ENCODE results near the gene CD82. TPM values are rescaled to one million over a fixed set of nuclear protein-coding genes. Genes with fewer than 3 reads are reported as not detected.

Gene CD82
- polyA plus RNA-seq, 3 donors = 40.8 to 89.0 (median 43.0) TPM

DNA sequence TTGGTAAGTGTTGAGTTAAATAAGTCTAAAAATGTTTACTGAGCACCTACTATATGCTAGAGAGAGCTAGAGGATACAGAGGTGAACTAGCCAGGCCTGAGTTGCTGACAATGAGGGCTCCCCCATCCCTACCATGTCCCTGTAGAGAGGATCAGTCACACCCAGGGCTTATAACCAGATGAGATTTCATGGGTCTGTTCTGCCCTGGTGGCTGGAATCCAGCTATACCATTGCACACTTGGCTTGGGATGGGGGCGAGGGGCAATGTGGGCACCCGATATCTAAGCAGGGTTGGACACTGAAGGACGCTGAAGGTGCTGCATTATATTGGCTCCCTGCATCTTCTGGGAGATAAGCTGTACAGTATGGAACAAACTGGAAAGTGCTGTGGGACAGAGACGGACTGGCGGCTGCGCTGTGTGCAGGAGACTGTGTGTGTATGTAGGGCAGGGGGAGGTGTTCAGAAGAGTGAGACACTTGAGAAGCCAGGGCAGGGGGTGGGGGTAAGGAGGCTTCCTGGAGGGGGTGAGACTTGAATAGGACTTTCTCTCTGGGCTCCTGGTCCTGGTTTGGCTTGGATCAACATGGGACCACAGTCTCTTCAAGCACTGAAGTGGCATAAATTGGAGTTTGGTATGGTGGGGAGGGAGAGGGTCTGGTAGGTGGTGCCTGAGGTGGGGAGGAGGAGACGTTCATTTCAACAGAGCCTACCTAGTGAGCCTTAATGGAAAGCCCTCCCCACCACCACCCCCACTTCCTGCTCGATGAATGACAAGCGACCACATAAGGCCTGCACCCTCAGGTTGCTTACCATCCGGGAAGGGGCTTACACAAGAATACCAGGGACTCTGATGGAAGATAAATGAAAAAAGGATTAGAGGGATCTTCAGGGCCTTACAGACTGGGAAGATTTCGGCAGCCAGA is 1.8 kb downstream of the CD82 start:
- Mint-ChIP-seq H3K27ac (peak overlapping the region; percentile 29 to 100 (median 97)), H3K4me3 (peak overlapping the region; percentile 84 to 85), H3K4me1 (peaks cover 75% of the 10 kb centered on the region), H3K27me3 (ENCODE audit: low read depth in 3 of 3) (peaks cover 0 to 3% (median 3%) of the 10 kb centered on the region in 3 donors), H3K36me3 (peaks cover 13 to 28% of the 10 kb centered on the region in 2 donors), H3K9me3 (peaks cover 0 to 1% (median 0%) of the 10 kb centered on the region in 7 donors)
- peaks cover 77 to 78% of the 10 kb centered on the region in 2 donors for H3K4me1 ChIP-seq (ENCODE audit: control insufficient read depth in 1 of 2, insufficient read depth in 2 of 2, low read length in 2 of 2)
- peaks cover 55% of the 10 kb centered on the region for H3K79me2 ChIP-seq (ENCODE audit: insufficient read depth, low read length)
- no peak overlapping the region for H3K9ac ChIP-seq (ENCODE audit: insufficient read depth, low read length, poor library complexity, severe bottlenecking)
- no peak overlapping the region for H3K27ac ChIP-seq (ENCODE audit: low read depth in 1 of 2, low read length in 2 of 2)
- no peak overlapping the region for H2AFZ ChIP-seq (ENCODE audit: insufficient read depth, low read depth, low read length, poor library complexity, severe bottlenecking)
- no peaks in the 10 kb centered on the region for H3K9me3 ChIP-seq (replicated peaks in 1 of 2; ENCODE audit: control insufficient read depth in 1 of 2, insufficient read depth in 1 of 2, low read length in 2 of 2)
- H3K4me3 ChIP-seq (replicated peaks in 1 of 3; ENCODE audit: low read depth in 2 of 3, low read length in 3 of 3) = peak overlapping the region in 1 of 3 experiments; percentile 76
- intact Hi-C loops (cut with micrococcal nuclease) = loop anchor here in 1 of 2 donors (10.0 kb wide), 1 partner anchor 348 kb away; no protein-coding TSS in a partner anchor
- peaks cover 4% of the 10 kb centered on the region for H4K20me1 ChIP-seq (ENCODE audit: insufficient read depth, low read length)
- no peak for DNase-seq
- TF ChIP-seq, protein P1, sequence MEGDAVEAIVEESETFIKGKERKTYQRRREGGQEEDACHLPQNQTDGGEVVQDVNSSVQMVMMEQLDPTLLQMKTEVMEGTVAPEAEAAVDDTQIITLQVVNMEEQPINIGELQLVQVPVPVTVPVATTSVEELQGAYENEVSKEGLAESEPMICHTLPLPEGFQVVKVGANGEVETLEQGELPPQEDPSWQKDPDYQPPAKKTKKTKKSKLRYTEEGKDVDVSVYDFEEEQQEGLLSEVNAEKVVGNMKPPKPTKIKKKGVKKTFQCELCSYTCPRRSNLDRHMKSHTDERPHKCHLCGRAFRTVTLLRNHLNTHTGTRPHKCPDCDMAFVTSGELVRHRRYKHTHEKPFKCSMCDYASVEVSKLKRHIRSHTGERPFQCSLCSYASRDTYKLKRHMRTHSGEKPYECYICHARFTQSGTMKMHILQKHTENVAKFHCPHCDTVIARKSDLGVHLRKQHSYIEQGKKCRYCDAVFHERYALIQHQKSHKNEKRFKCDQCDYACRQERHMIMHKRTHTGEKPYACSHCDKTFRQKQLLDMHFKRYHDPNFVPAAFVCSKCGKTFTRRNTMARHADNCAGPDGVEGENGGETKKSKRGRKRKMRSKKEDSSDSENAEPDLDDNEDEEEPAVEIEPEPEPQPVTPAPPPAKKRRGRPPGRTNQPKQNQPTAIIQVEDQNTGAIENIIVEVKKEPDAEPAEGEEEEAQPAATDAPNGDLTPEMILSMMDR (IDR thresholded peaks at IDR 0.05) = no peak
- H3K4me2 ChIP-seq (replicated peaks; ENCODE audit: extremely low read depth, low read length, poor library complexity, severe bottlenecking) = peak overlapping the region; percentile 81
- WGBS (ENCODE audit: insufficient coverage) = 77% methylated on average over 8 of the region's 11 CpGs
- H3K36me3 ChIP-seq (replicated peaks in 1 of 2; ENCODE audit: control insufficient read depth in 1 of 2, insufficient read depth in 2 of 2, low read length in 2 of 2) = peaks cover 0 to under 1% of the 10 kb centered on the region in 2 donors
- H3K27me3 ChIP-seq (ENCODE audit: control insufficient read depth in 2 of 2, insufficient read depth in 2 of 2, low read length in 2 of 2) = no peaks in the 10 kb centered on the region

DNA sequence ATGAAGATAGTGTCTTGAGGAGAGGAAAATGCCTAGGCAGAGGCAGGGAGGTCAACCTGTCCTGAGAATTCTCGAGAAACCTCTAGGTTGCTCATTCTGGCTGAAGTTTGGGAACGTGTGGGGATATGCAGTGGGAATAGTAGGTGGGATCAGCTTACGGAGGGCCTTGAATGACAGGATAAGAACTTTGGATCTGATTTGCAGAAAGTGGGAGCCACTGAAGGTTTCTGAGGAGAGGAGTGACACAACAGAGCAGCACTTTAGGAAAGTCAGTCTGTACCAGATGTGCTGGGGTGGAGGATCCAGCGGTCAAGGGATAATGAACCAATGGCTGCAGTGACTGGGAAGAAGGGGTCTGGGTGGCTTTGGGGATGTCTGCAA is 2.4 kb downstream of the CD82 start:
- Histone ChIP-seq H2AFZ (ENCODE audit: insufficient read depth, low read depth, low read length, poor library complexity, severe bottlenecking) (no peak overlapping the region), H3K9me3 (replicated peaks in 1 of 2; ENCODE audit: control insufficient read depth in 1 of 2, insufficient read depth in 1 of 2, low read length in 2 of 2) (no peaks in the 10 kb centered on the region), H3K36me3 (replicated peaks in 1 of 2; ENCODE audit: control insufficient read depth in 1 of 2, insufficient read depth in 2 of 2, low read length in 2 of 2) (peaks cover 0 to 6% of the 10 kb centered on the region in 2 donors), H4K20me1 (ENCODE audit: insufficient read depth, low read length) (peaks cover 4% of the 10 kb centered on the region), H3K9ac (ENCODE audit: insufficient read depth, low read length, poor library complexity, severe bottlenecking) (peak overlapping the region; percentile 64), H3K4me2 (replicated peaks; ENCODE audit: extremely low read depth, low read length, poor library complexity, severe bottlenecking) (peak overlapping the region; percentile 42), H3K4me1 (ENCODE audit: control insufficient read depth in 1 of 2, insufficient read depth in 2 of 2, low read length in 2 of 2) (peaks cover 77 to 83% of the 10 kb centered on the region in 2 donors), H3K27me3 (ENCODE audit: control insufficient read depth in 2 of 2, insufficient read depth in 2 of 2, low read length in 2 of 2) (no peaks in the 10 kb centered on the region), H3K27ac (ENCODE audit: low read depth in 1 of 2, low read length in 2 of 2) (peak overlapping the region in 1 of 2 donors; percentile 94), H3K4me3 (replicated peaks in 1 of 3; ENCODE audit: low read depth in 2 of 3, low read length in 3 of 3) (peak overlapping the region in 1 of 3 experiments; percentile 76), H3K79me2 (ENCODE audit: insufficient read depth, low read length) (peaks cover 61% of the 10 kb centered on the region)
- peak overlapping the region; percentile 95 to 100 (median 98) for H3K27ac Mint-ChIP-seq
- peaks cover 0 to 5% (median 2%) of the 10 kb centered on the region in 3 donors for H3K27me3 Mint-ChIP-seq (ENCODE audit: low read depth in 3 of 3)
- TF ChIP-seq, protein P1 (IDR thresholded peaks at IDR 0.05) = no peak
- H3K4me1 Mint-ChIP-seq = peaks cover 80% of the 10 kb centered on the region
- H3K9me3 Mint-ChIP-seq = peaks cover 0 to 1% (median 0%) of the 10 kb centered on the region in 7 donors
- H3K4me3 Mint-ChIP-seq = peak overlapping the region; percentile 59 to 65
- peaks cover 16 to 35% of the 10 kb centered on the region in 2 donors for H3K36me3 Mint-ChIP-seq
- no peak for DNase-seq
- 96% methylated on average over 4 of the region's 4 CpGs for WGBS (ENCODE audit: insufficient coverage)
- intact Hi-C loops (cut with micrococcal nuclease) = loop anchor here in 1 of 2 donors (10.0 kb wide), 1 partner anchor 347 kb away; no protein-coding TSS in a partner anchor

Data from CD14-positive monocyte (primary cell).